Activated CD4-positive, alpha-beta T cell treated with anti-CD3 and anti-CD28 coated beads, Interleukin-2, amount 50 U/mL, for 24 hours (primary cell): ENCODE data around the gene PKN3.

Experiments
- DNase-seq, 2 donors: peaks; one replicate each; pipeline ENCODE4 v3.0.0-alpha.2; 2020; ENCODE audit warnings: low read depth in 1 of 2, low spot score in 1 of 2

Gene PKN3

DNA sequence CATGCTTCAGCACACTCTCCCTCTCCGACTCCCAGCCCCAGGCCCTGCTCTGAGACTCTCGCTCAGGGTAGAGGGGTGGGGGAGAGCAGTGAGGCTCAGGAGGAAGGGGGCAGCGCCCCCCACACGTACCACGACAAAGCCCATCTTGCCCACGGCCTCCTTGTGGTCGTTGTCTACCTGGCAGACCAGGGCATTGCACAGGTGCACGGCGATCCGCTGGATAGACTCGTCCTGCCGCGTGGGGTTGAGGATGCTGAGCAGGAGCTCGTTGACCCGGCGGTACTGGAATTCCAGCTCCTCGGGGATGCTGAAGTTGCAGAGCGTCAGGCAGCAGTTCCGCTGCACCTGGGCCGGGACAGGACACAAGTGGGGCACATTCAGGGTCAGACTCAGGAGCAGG, 40.1 kb downstream of the PKN3 start:
- no peak for DNase-seq

DNA sequence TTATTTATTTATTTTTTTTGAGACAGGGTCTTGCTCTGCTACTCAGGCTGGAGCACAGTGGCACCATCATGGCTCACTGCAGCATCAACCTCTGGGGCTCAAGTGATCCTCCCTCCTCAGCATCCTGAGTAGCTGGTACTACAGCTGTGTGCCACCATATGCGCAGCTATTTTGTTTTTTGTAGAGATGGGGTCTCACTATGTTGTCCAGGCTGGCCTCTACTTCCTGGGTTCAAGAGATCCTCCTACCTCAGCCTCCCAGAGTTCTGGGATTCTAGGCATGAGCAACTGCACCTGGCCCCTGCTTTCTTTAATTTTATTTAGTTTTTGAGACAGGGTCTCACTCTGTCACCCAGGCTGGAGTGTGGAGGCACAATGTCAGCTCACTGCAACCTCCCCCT, 41.1 kb downstream of the PKN3 start:
- DNase-seq: no peak

DNA sequence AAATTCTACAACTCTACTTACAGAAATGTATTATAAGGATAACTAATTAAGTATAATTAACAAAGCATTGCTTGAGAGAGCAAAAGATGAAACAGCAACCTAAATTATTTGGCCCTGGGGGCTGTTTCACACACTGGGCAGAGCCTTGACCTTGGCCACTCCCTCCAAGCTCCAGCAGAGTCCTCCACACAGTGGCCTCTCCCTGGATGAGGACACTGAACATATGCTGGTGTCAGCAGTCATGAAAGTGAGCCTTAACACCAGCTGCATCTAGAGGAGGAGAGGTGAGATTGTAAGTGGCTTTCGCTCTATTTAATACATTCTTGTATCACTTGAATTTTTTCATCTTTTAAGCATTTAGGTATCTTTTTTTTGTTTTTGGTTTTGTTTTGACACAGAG, 44.9 kb downstream of the PKN3 start:
- no peak for DNase-seq

DNA sequence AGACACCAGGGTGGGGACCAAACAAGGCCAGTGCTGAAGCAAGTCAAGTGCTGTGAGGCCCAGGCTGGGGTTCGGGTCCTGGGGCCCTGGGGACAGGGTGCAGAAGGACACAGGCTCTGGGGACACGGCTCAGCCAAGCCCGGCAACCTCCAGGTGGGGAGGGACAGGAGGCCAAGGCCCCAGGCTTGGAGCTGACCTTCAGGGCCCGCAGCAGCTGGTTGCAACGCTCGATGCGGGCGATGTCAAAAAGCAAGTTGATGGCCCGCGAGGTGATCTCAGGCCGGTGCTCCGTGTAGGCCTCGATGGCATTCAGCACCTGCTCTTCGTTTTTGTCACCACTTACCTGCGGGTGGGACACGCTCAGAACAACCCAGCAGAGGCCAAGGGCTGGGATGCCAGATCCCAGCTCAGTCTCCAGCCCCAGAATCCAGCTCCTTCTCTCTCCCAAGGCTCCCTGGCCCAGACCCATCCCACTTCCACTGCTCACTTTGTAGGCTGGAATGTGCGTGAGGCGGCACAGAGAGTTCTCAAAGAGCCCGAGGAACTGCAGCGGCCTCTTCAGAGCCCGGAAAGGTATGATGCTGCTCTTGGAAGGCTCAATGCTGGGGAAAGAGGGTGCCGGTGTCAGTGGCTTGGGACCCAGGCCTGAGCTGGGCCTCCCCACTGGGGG, 48.8 kb downstream of the PKN3 start:
- no peak for DNase-seq

DNA sequence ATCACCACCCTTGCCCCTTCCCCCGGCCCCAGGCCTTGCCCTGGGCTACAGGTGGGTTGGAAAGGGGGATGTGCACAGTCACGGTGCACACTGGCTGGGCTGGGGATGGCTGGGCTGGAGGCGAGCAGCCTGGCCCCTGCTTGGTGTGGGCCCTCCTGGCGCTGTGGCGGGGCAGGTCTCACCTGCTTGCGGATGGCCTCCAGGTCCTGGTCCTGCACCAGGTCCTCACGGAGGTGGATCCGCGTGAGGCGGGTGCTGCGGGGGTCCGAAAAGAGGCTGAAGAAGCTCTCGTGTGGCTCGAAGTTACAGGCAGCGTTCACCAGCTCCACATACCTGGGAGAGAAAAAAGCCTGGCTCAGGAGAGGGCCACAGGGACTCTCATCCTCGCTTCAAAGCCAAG, 51.3 kb downstream of the PKN3 start:
- no peak for DNase-seq

DNA sequence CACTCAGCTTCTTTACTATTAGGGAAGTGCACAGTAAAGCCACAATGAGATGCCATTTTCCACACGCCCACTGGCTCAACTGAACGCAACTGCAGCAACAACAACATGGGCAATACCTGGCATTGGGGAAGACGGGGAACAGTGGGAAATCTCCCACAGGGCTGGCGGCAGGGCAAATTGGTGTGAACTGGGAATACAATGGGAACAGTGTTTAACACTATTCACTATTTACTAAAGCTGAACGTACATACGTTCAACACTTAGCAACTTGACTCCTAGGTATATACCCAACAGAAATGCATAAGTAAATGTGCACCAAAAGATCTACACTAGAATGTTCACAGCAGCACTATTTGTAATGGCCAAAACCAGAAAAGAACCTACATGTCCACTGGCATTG, 55.3 kb downstream of the PKN3 start:
- DNase-seq: no peak

DNA sequence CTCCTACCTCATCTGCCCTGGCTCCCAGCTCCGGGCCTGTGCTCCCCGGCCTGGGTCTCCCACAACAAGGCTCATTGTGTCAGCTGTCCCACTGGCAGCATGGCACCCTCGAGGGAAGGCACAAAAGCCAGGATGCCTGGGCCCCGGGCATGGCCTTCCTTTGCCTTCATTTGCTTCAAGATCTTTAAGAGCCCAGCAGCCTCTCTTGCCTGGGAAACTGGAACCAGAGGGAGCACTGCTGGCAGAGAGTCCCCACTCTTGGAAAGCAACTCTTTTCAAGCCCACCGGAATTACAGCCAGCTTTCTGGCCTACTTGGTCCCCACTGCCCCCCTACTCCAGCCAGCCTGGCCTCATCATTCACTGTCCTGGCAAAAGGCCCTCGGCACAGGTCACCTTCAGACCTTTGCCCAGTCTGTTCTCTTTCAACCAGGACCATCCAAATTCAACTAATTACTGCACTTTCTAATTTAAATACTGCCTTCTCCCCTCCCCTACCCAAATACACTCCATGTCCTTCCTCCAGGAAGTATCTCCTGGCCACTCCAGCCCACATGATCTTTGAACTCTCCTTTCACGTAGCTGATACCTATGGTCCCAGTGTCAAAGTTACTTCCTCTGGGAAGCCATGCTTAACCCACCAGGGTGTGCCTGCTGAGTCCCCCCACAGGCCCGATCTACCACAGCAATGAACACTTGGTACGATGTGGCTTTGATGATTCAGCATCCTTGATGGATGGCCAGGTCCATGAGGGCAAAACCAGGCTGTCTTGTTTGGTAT, 60.6 kb downstream of the PKN3 start:
- no peak for DNase-seq

DNA sequence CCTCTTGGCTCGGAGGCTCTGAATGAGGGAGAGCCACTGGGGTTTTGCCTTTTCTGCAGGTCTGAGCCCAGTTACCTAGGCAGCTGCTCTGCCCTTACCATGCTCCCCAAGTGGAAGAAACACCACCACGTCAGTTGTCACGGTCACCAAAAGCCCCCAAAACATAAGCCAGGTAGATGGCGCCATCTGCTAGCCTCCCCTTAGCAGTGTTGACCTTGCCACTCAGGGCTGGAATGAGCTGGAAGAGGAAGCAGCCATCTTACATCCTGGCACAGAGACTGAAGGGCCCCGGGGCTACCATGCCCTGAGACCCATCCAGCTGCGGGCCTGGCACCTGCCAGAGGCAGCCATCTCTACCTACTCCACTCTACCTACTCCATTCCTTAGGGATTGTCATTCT, 62.1 kb downstream of the PKN3 start:
- no peak for DNase-seq

DNA sequence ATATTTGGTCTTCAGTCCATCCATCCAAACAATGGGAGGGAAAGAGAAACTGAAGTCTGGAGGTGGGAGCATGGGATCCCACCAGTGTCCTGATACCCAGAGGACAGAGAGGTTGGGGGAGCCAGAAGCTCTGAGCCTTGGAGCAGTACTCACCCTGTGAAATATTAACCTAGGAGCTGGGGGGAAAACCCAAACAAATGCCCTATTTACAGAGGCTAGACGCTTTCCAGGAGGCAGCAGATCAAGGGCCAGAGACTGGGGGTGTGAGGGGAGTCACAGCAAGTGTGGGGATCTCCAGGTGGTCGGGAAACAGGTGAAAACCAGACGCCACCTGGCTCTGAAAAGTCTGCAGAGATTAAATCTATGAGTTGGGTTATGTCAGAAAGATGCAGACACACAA, 63.2 kb downstream of the PKN3 start:
- DNase-seq: no peak

DNA sequence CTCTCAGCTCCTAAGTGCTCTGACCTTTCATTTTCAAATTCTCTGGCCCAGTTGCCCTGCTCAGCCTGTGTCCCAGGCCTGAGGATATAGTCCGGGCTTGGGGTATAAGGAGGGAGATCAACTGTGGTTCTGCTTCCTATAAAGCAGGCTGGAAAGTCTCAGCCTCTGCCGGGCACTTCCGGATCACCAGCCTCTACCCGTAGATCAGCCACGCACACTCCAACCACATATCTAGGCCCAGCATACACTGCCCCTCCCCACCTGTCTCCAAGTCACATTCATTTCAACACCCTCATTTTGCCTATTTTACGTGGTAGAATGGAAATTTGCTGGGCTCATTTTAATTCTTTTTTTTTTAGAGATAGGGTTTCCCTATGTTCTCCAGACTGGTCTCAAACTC, 66.3 kb downstream of the PKN3 start:
- no peak for DNase-seq
